Inflammatory macrophage (primary cell): ENCODE measurements around the gene APPBP2.
"Not testable (repeated sequence)": the region's sequence is repeated elsewhere in the genome, so short reads cannot be mapped to it uniquely, and the experiment has no call there.

Experiments used
- DNase-seq, 2 donors: peaks; one replicate each; pipeline ENCODE4 v3.0.0-alpha.2; 2020 to 2022

The APPBP2 gene

GRCh38 chr17:60534010-60534555 is 8.0 kb upstream of the APPBP2 start:
- no peak for DNase-seq

- no peak for DNase-seq
These were observed 3.8 kb upstream of the APPBP2 start for GRCh38 chr17:60529806-60530205.

GRCh38 chr17:60528828-60529227 is 2.8 kb upstream of the APPBP2 start:
- no peak for DNase-seq

- DNase-seq: no peak
These were observed 1.7 kb upstream of the APPBP2 start for GRCh38 chr17:60527701-60528100.

GRCh38 chr17:60526726-60527125 is 684 bp upstream of the APPBP2 start:
- peak in 1 of 2 donors; percentile 44 for DNase-seq

GRCh38 chr17:60525328-60525684 is 736 bp downstream of the APPBP2 start:
- DNase-seq: peak in 1 of 2 donors; percentile 13

GRCh38 chr17:60524463-60525327 is 1.3 kb downstream of the APPBP2 start:
- peak; percentile 4 to 9 for DNase-seq

- DNase-seq: no peak
These were observed 2.2 kb downstream of the APPBP2 start for GRCh38 chr17:60523822-60524221.

- no peak for DNase-seq
These were observed 3.0 kb downstream of the APPBP2 start for GRCh38 chr17:60522889-60523626.

- DNase-seq: no peak
These were observed 6.2 kb downstream of the APPBP2 start for GRCh38 chr17:60519795-60520194.

- not testable (repeated sequence) for DNase-seq
These were observed 10.4 kb downstream of the APPBP2 start for GRCh38 chr17:60515683-60516082.

GRCh38 chr17:60515199-60515598 is 10.8 kb downstream of the APPBP2 start:
- not testable (repeated sequence) for DNase-seq

- no peak for DNase-seq
These were observed 11.5 kb downstream of the APPBP2 start for GRCh38 chr17:60514500-60514899.

- no peak for DNase-seq
These were observed 12.0 kb downstream of the APPBP2 start for GRCh38 chr17:60514053-60514452.

GRCh38 chr17:60513014-60513413 is 13.0 kb downstream of the APPBP2 start:
- no peak for DNase-seq

GRCh38 chr17:60510723-60511122 is 15.3 kb downstream of the APPBP2 start:
- DNase-seq: no peak

- DNase-seq: no peak
These were observed 16.0 kb downstream of the APPBP2 start for GRCh38 chr17:60510031-60510430.

- no peak for DNase-seq
These were observed 17.6 kb downstream of the APPBP2 start for GRCh38 chr17:60508384-60508980.

- peak; percentile 28 to 40 for DNase-seq
These were observed 19.7 kb downstream of the APPBP2 start for GRCh38 chr17:60506312-60506711.

- no peak for DNase-seq
These were observed 23.9 kb downstream of the APPBP2 start for GRCh38 chr17:60502145-60502544.

- DNase-seq: no peak
These were observed 24.5 kb downstream of the APPBP2 start for GRCh38 chr17:60501589-60501988.

- DNase-seq: no peak
These were observed 30.0 kb downstream of the APPBP2 start for GRCh38 chr17:60496041-60496440.

GRCh38 chr17:60495260-60495659 is 30.8 kb downstream of the APPBP2 start:
- DNase-seq: no peak
